ENCODE results near the gene HIP1. TPM values are rescaled to one million over a fixed set of nuclear protein-coding genes. Genes with fewer than 3 reads are reported as not detected.

The HIP1 gene
- total and polyA plus RNA-seq, 9 of the 15 experiments (the other 6 are each of a cell fraction or from before 2014, with no cell fraction given), result 2.4 to 13.7 (median 9.5) TPM

DNA sequence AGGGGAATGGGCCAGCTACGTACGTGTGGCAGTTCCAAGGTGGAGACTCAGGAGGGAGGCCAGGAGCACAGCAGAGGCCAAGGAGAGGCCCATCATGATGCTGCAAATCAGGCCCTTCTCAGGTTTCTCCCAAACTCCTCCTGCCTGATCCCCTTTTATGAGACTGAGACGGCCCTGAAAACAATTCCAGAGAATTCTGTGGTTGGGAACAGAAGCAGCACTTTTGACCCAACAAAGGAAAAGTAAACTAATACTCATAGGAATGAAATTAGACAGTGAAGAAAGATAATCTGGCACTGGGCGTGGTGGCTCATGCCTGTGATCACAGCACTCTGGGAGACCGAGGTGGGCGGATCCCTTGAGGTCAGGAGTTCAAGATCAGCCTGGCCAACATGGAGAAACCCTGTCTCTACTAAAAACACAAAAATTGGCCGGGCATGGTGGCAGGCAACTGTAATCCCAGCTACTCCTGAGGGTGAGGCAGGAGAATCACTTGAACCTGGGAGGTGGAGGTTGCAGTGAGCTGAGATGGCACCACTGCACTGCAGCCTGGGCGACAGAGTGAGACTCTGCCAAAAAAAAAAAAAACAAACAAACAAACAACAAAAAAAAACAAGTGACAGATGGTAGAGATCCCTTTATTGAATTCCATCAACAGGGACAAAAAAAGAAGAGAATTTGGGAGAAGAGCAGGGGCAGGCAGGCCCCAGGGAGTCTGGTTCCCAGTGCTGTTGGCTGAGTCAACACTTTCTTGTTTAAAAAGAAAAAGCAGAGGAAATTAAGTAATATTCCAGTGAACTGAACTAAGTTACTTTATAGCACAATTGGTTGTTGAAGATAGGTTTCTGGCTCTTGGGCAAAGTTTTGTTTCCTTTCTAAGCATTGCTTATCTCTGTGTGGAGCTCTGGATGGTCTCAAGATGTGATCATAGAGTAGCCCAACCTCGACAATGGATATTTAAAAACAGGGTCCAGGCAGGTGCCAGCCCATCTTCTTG lies 33.6 kb upstream of the HIP1 start, which contains the start of gene CCL26 (continued):
- TF ChIP-seq ETV5 (CRISPR knock-in tag; IDR thresholded peaks at IDR 0.05; ENCODE audit: low read depth), result 0 out of 2 replicates have a peak, but pooled peaks have one; percentile 34
- TF ChIP-seq KDM1A (IDR thresholded peaks at IDR 0.05), result peak; percentile 81 to 88
- TF ChIP-seq KLF13 (tag; IDR thresholded peaks at IDR 0.05; ENCODE audit: borderline replicate concordance, low read depth), result peak; percentile 82
- TF ChIP-seq GATAD2B (IDR thresholded peaks at IDR 0.05; ENCODE audit: borderline replicate concordance), result no peak
- peak; percentile 38; the same call in 1 of the 2 replicates for TF ChIP-seq ATF7 (IDR thresholded peaks at IDR 0.05)
- TF ChIP-seq PTRF (tag; IDR thresholded peaks at IDR 0.05), result peak; percentile 11; the same call in 1 of the 2 replicates
- peak; percentile 64 for TF ChIP-seq MAFG (tag; conservative IDR thresholded peaks at IDR 0.05)

DNA sequence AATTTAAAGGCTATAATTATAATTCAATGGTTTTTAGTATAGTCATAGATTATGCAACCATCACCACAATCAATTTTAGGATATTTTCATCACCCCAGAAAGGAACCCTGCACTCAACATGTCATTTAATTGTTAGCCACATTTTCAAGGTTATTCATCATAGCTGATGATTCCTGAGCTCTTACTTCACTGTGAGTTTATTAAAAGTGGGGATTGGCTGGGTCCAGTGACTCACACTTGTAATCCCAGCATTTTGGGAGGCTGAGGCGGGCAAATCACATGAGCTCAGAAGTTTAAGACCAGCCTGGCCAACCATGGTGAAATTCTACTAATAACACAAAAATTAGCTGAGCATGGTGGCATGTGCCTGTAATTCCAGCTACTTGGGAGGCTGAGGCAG lies 32.5 kb upstream of the HIP1 start:
- Histone ChIP-seq H3K9ac (ENCODE audit: insufficient read depth in 1 of 2, low read depth in 2 of 2, low read length in 2 of 2) (no peak overlapping the region), H3K79me2 (ENCODE audit: control insufficient read depth, insufficient read depth, low read length) (no peaks in the 10 kb centered on the region), H3K4me3 (no peak overlapping the region), H3K4me2 (ENCODE audit: insufficient read depth, low read length) (no peak overlapping the region), H2AFZ (ENCODE audit: low read depth, low read length) (peak overlapping the region; percentile 25), H4K20me1 (replicated peaks; ENCODE audit: control insufficient read depth, insufficient read depth, low read length) (no peaks in the 10 kb centered on the region), H3K27ac (ENCODE audit: extremely low read depth, low read depth, low read length) (no peak overlapping the region), H3K4me1 (replicated peaks in 1 of 2; ENCODE audit: control insufficient read depth in 2 of 2, insufficient read depth in 2 of 2, low read length in 2 of 2) (peaks cover 13 to 22% of the 10 kb centered on the region in 2 experiments), H3K27me3 (ENCODE audit: control insufficient read depth in 2 of 2, insufficient read depth in 2 of 2, low read length in 2 of 2) (no peaks in the 10 kb centered on the region), H3K36me3 (ENCODE audit: control insufficient read depth, insufficient read depth, low read length) (no peaks in the 10 kb centered on the region), H3K9me1 (ENCODE audit: control insufficient read depth, insufficient read depth, low read length) (no peaks in the 10 kb centered on the region), H3K9me3 (replicated peaks; ENCODE audit: control insufficient read depth, insufficient read depth, low read depth, low read length) (no peaks in the 10 kb centered on the region)
- in situ Hi-C loops (cut with MboI) (loop anchor here (25.0 kb wide), 1 partner anchor 866 kb away; the partner anchor contains the start of gene POMZP3), intact Hi-C loops (cut with micrococcal nuclease) (loop anchor here (5.0 kb wide), 1 partner anchor 71 kb away; no protein-coding TSS in a partner anchor)
- WGBS (ENCODE audit: insufficient coverage, low coverage, missing lambda C conversion rate), result 92% methylated on average over 1 of the region's 1 CpG
- ChIA-PET CTCF (ENCODE audit: low intra/inter-chr PET ratio) (no interaction called here), POLR2A (interaction anchor here (0.6 to 1.2 kb wide), 2 partner anchors 9 to 110 kb away, joined by 4 to 5 read pairs; no protein-coding TSS in a partner anchor)
- DNase-seq (ENCODE audit: extremely low read depth in 1 of 4, low spot score in 3 of 4) (no peak), ATAC-seq (no peak), FAIRE-seq (no peak)
- no TSS peak for BruUV-seq (replicated peaks)
- TF ChIP-seq ATF3 (IDR thresholded peaks at IDR 0.05) (0 out of 2 replicates have a peak, but pooled peaks have one; percentile 14), ATF3 (CRISPR knock-in tag; conservative IDR thresholded peaks at IDR 0.05) (no peak), SIN3B (IDR thresholded peaks at IDR 0.05; ENCODE audit: low read depth) (no peak), CEBPB (tag; IDR thresholded peaks at IDR 0.05) (peak; percentile 32; the same call in 1 of the 2 replicates), PCBP1 (IDR thresholded peaks at IDR 0.05; ENCODE audit: low read depth, low read length, poor library complexity, severe bottlenecking) (no peak), CBFA2T2 (conservative IDR thresholded peaks at IDR 0.05) (no peak), HDGF (IDR thresholded peaks at IDR 0.05) (no peak), DMBX1 (CRISPR knock-in tag; IDR thresholded peaks at IDR 0.05; ENCODE audit: borderline replicate concordance) (no peak)
